Heart right ventricle (tissue), 16 donors: ENCODE results near the gene GRIK4. TPM values are rescaled to one million over a fixed set of nuclear protein-coding genes. Genes with fewer than 3 reads are reported as not detected.

Source experiments
- ATAC-seq, 8 donors: fragments of 200-7000 bp; cut with Tn5 transposase; one replicate each; pipeline ENCODE4 v1.9.1; 2020; ENCODE audit warnings: mild to moderate bottlenecking in 8 of 8, moderate library complexity in 8 of 8, moderate number of reproducible peaks in 1 of 8
- DNase-seq, 2 donors: peaks; one replicate each; pipeline ENCODE4 v3.0.0-alpha.2; 2020
- H3K27ac ChIP-seq, 10 donors: fragments of 200-600 bp; sonication (generic) in 2 of 10; one replicate each; pipeline versions ENCODE4 v1.5.0 to v1.8.0; 2020 to 2022; ENCODE audit warnings: mild to moderate bottlenecking in 3 of 10
- H3K27me3 ChIP-seq, 7 donors: fragments of 200-600 bp; one replicate each; pipeline ENCODE4 v1.8.0; 2021 to 2022; ENCODE audit warnings: mild to moderate bottlenecking in 2 of 7
- H3K36me3 ChIP-seq, 9 donors: fragments of 200-600 bp; sonication (generic) in 1 of 9; one replicate each; pipeline versions ENCODE4 v1.5.0 to v1.8.0; 2020 to 2022; ENCODE audit warnings: mild to moderate bottlenecking in 2 of 9
- H3K4me1 ChIP-seq, 9 donors: fragments of 200-600 bp; sonication (generic) in 1 of 9; one replicate each; pipeline versions ENCODE4 v1.5.0 to v1.8.0; 2020 to 2022; ENCODE audit warnings: mild to moderate bottlenecking in 4 of 9
- H3K4me3 ChIP-seq, 10 donors: fragments of 200-600 bp; sonication (generic) in 2 of 10; one replicate each; pipeline versions ENCODE4 v1.5.0 to v1.8.0; 2020 to 2022; ENCODE audit warnings: mild to moderate bottlenecking in 7 of 10, moderate library complexity in 2 of 10
- H3K9me3 ChIP-seq, 11 donors: fragments of 200-600 bp in 10 of 11; sonication (generic) in 2 of 11; one replicate each; pipeline versions ENCODE4 v1.5.0 to v1.8.0; 2013 to 2022; ENCODE audit warnings: mild to moderate bottlenecking in 2 of 11, control low read depth in 1 of 11, moderate library complexity in 1 of 11
- CTCF ChIP-seq, 9 donors: fragments of 200-600 bp; sonication (generic) in 2 of 9; IDR thresholded peaks; one replicate each; pipeline versions ENCODE4 v1.5.0 to v1.8.0; 2021 to 2022; ENCODE audit warnings: antibody characterized with exemption in 9 of 9, mild to moderate bottlenecking in 5 of 9, moderate library complexity in 1 of 9
- WGBS, 2 donors: extraction: QIAGEN DNeasy Blood & Tissue Kit; methylation state at CpG; one replicate each; pipeline ENCODE4 v1.1.7; 2013; ENCODE audit warnings: inconsistent platforms in 1 of 2; 5-methylcytosine and 5-hydroxymethylcytosine counted together
- intact Hi-C, 10 donors: fragments of 100-400 bp; cut with DNase I; formaldehyde crosslinking; loops; one replicate each; pipeline versions ENCODE4 v1.11.1 to v1.14.2; 2022
- polyA plus RNA-seq, 2 donors: library from polyadenylated mRNA; stranded (reverse); fragments of 200-250 nt; gene quantifications; one replicate each; pipeline ENCODE4 v1.2.3, GENCODE V29; 2013
- total RNA-seq, 10 donors: library from RNA; stranded (reverse); fragmentation: NEBNext Ultra II Directional in 3 of 10; extraction: Animal tissue kit (Norgen Biotek cat#: 25700) in 3 of 10; gene quantifications; one replicate each; pipeline versions ENCODE4 v1.2.1 to v1.2.4, GENCODE V29; 2021 to 2023
- donor health status: Arrhythmogenic right ventricular cardiomyopathy.
- donor health status: ischemic (EF 13 %, LVEDD 7.1; RV severe dilation, severe dysfunction).
- donor health status: healthy with polysubstance abuse.
- donor health status: DM: no; HTN: yes; CAD: no.
- donor health status: DM: no; HTN: no; CAD: no.
- donor health status: ischemic (EF 25% LVEDD 6.9; RV normal size, moderate dysfunction).
- donor health status: ischemic (EF 25% LVEDD 5.7; RV mildly dilated, moderate dysfunction).
- donor health status: healthy.
- donor health status: DM: yes; HTN: yes; CAD: no.
- donor health status: Ischemic cardiomyopathy.
- donor health status: ischemic (EF 35%, LVEDD 5.7; RV mildly dilated, moderate dysfunction).
- donor health status: nonischemic (EF 11% LVEDD 7.7; RV severe dilation, severe dysfunction).
- donor health status: DM: yes; HTN: yes; CAD: no.
- donor health status: PGD.
- donor health status: ischemic (EF 29% LVEDD 5.4; RV normal size, mild dysfunction).
- donor health status: nonischemic (EF 23%, LVEDD 6.1; RV moderate dilation, normal function).

Gene GRIK4
- total and polyA plus RNA-seq, 12 donors = 0.01 to 0.85 (median 0.37) TPM; not detected in 6

- H3K27ac ChIP-seq = no peak overlapping the region
- intact Hi-C loops = no loop called here
- H3K36me3 ChIP-seq = no peaks in the 10 kb centered on the region
- ATAC-seq (no peak), DNase-seq (no peak)
- peaks cover 0 to 58% (median 33%) of the 10 kb centered on the region in 7 donors for H3K27me3 ChIP-seq
- H3K4me1 ChIP-seq = peaks cover 0 to 13% (median 5%) of the 10 kb centered on the region in 9 donors
- 72 to 79% methylated on average over 12 of the region's 12 CpGs for WGBS, 2 donors
- TF ChIP-seq CTCF (IDR thresholded peaks at IDR 0.05) = no peak
- H3K9me3 ChIP-seq = no peaks in the 10 kb centered on the region
- no peak overlapping the region for H3K4me3 ChIP-seq
Observed at GRCh38 chr11:120750647-120751549, 239.3 kb downstream of the GRIK4 start.

- Histone ChIP-seq H3K27me3 (peaks cover 0 to 52% (median 27%) of the 10 kb centered on the region in 7 donors), H3K4me1 (peaks cover 0 to 13% (median 5%) of the 10 kb centered on the region in 9 donors), H3K36me3 (no peaks in the 10 kb centered on the region), H3K4me3 (no peak overlapping the region), H3K9me3 (no peaks in the 10 kb centered on the region), H3K27ac (no peak overlapping the region)
- ATAC-seq (no peak), DNase-seq (no peak)
- intact Hi-C loops = no loop called here
- WGBS, 2 donors = 46 to 55% methylated on average over 9 of the region's 9 CpGs
- no peak for TF ChIP-seq CTCF (IDR thresholded peaks at IDR 0.05)
Observed at GRCh38 chr11:120751550-120751949, 240.0 kb downstream of the GRIK4 start.

- Histone ChIP-seq H3K36me3 (no peaks in the 10 kb centered on the region), H3K4me1 (peaks cover 0 to 7% (median 0%) of the 10 kb centered on the region in 9 donors), H3K9me3 (no peaks in the 10 kb centered on the region), H3K27me3 (peaks cover 0 to 44% (median 18%) of the 10 kb centered on the region in 7 donors), H3K27ac (no peak overlapping the region), H3K4me3 (no peak overlapping the region)
- peak in 1 of 8 donors; percentile 48 for ATAC-seq
- WGBS, 2 donors = 83 to 84% methylated on average over 7 of the region's 7 CpGs
- DNase-seq = no peak
- TF ChIP-seq CTCF (IDR thresholded peaks at IDR 0.05) = no peak
- intact Hi-C loops = no loop called here
Observed at GRCh38 chr11:120752668-120753067, 241.1 kb downstream of the GRIK4 start.

GRCh38 chr11:120756931-120757330, 245.4 kb downstream of the GRIK4 start:
- Histone ChIP-seq H3K4me1 (no peaks in the 10 kb centered on the region), H3K36me3 (no peaks in the 10 kb centered on the region), H3K27me3 (peaks cover 0 to 11% (median under 1%) of the 10 kb centered on the region in 7 donors), H3K27ac (no peak overlapping the region), H3K9me3 (no peaks in the 10 kb centered on the region), H3K4me3 (no peak overlapping the region)
- DNase-seq = no peak
- TF ChIP-seq CTCF (IDR thresholded peaks at IDR 0.05) = no peak
- intact Hi-C loops = no loop called here
- 64 to 66% methylated on average over 3 of the region's 3 CpGs for WGBS, 2 donors
- ATAC-seq = no peak
